HepG2 (cell line): ENCODE measurements around the gene NUB1. TPM values are rescaled to one million over a fixed set of nuclear protein-coding genes. Genes with fewer than 3 reads are reported as not detected.

Experiments
- ATAC-seq: fragments of 200-7000 bp; cut with Tn5 transposase; 3 replicates; pipeline ENCODE4 v1.9.1; 2020; ENCODE audit warnings: mild to moderate bottlenecking, moderate library complexity
- BruUV-seq: library from RNA; stranded (reverse); fragments of 400-500 nt; replicated peaks from 2 replicates; lab custom pipeline; 2021; lab: Mats Ljungman, UMichigan
- CTCF ChIA-PET: fragments of 300-600 bp; formaldehyde crosslinking; extraction: SDS; loops from one replicate; lab custom pipeline; 2021; ENCODE audit warnings: low total read pairs, inconsistent platforms, low intra/inter-chr PET ratio; lab: Yijun Ruan, JAX
- POLR2A ChIA-PET: fragments of 350-600 bp; sonication (Branson Sonifier 250); formaldehyde crosslinking; loops from one replicate; lab custom pipeline; 2020; ENCODE audit warnings: antibody characterized with exemption, inconsistent platforms; lab: Yijun Ruan, JAX
- DNase-seq: peaks from one replicate; pipeline ENCODE4 v3.0.0-alpha.2; 2015; ENCODE audit warnings: low spot score
- FAIRE-seq: peaks from 3 replicates; lab custom pipeline; 2011; peaks lifted over from hg19 to GRCh38; lab: Jason Lieb, UNC
- H2AFZ ChIP-seq: one replicate; pipeline ENCODE4 v1.6.1; 2011; ENCODE audit warnings: low read length, inconsistent platforms
- H3K27ac ChIP-seq: fragments of 300-600 bp; 3 replicates; pipeline ENCODE4 v1.8.0; 2011; ENCODE audit warnings: mixed run types, mild to moderate bottlenecking, mixed read lengths, low read length, inconsistent platforms; ENCODE audit not compliant: insufficient read depth; ENCODE audit errors: extremely low read length
- H3K27me3 ChIP-seq, 2 experiments: fragments of 200-600 bp in 1 of 2; 2 replicates in 1 of 2; 3 replicates in 1 of 2; pipeline versions ENCODE4 v1.6.0 to v1.8.0; 2011; ENCODE audit warnings: low read length in 2 of 2, mild to moderate bottlenecking in 2 of 2, moderate library complexity in 2 of 2, inconsistent platforms in 1 of 2; ENCODE audit not compliant: insufficient read depth in 2 of 2, control insufficient read depth in 1 of 2
- H3K36me3 ChIP-seq, 2 experiments: fragments of 200-600 bp in 1 of 2; replicated peaks in 1 of 2; 2 replicates in 1 of 2; 3 replicates in 1 of 2; pipeline versions ENCODE4 v1.5.1 to v1.8.0; 2011; ENCODE audit warnings: low read length in 2 of 2, inconsistent platforms in 1 of 2; ENCODE audit not compliant: insufficient read depth in 2 of 2, control insufficient read depth in 1 of 2
- H3K4me1 ChIP-seq: 2 replicates; pipeline ENCODE4 v1.5.1; 2012; ENCODE audit warnings: low read length, inconsistent platforms; ENCODE audit not compliant: insufficient read depth
- H3K4me2 ChIP-seq: 2 replicates; pipeline ENCODE4 v1.6.0; 2011; ENCODE audit warnings: low read depth, low read length, inconsistent platforms
- H3K4me3 ChIP-seq, 3 experiments: fragments of 200-600 bp in 1 of 3; sonication (generic), shearing (Covaris generic) in 1 of 3; replicated peaks in 1 of 3; 2 replicates each; pipeline ENCODE4 v1.5.1; 2011 to 2016; ENCODE audit warnings: low read length in 3 of 3, inconsistent platforms in 2 of 3, low read depth in 2 of 3, mild to moderate bottlenecking in 2 of 3, control low read depth in 1 of 3, mixed read lengths in 1 of 3; ENCODE audit not compliant: insufficient read depth in 1 of 3
- H3K79me2 ChIP-seq: one replicate; pipeline ENCODE4 v1.6.1; 2011; ENCODE audit warnings: low read length, inconsistent platforms; ENCODE audit not compliant: insufficient read depth
- H3K9ac ChIP-seq: 2 replicates; pipeline ENCODE4 v1.6.0; 2011; ENCODE audit warnings: mild to moderate bottlenecking, low read depth, low read length, inconsistent platforms; ENCODE audit not compliant: insufficient read depth
- H3K9me3 ChIP-seq: 2 replicates; pipeline ENCODE4 v1.5.1; 2012; ENCODE audit warnings: mild to moderate bottlenecking, low read length
- H4K20me1 ChIP-seq: 2 replicates; pipeline ENCODE4 v1.6.0; 2011; ENCODE audit warnings: inconsistent platforms, mild to moderate bottlenecking, low read length, moderate library complexity; ENCODE audit not compliant: insufficient read depth
- CEBPG ChIP-seq: IDR thresholded peaks from 2 replicates; pipeline ENCODE4 v1.6.1; 2016
- EP300 ChIP-seq, 3 experiments: sonication (generic) in 1 of 3; formaldehyde crosslinking in 1 of 3; IDR thresholded peaks; 2 replicates each; pipeline versions ENCODE4 v1.5.1 to v1.6.1; 2011 to 2020; ENCODE audit warnings: low read depth in 2 of 3, low read length in 2 of 3, borderline replicate concordance in 1 of 3, improper control_type of control experiment in 1 of 3, mild to moderate bottlenecking in 1 of 3, missing genetic modification reagents in 1 of 3, moderate library complexity in 1 of 3
- FOXA1 ChIP-seq, 2 experiments: fragments of 450-650 bp in 1 of 2; sonication (generic) in 1 of 2; formaldehyde crosslinking in 1 of 2; IDR thresholded peaks; 2 replicates each; pipeline versions ENCODE4 v1.4.0 to v1.6.1; 2016 to 2020; ENCODE audit warnings: missing genetic modification reagents in 1 of 2
- GATAD2A ChIP-seq: IDR thresholded peaks from 2 replicates; pipeline ENCODE4 v1.6.1; 2016
- HMG20A ChIP-seq: IDR thresholded peaks from 2 replicates; pipeline ENCODE4 v1.6.1; 2016; ENCODE audit warnings: borderline replicate concordance
- HMGA1 ChIP-seq: sonication (generic); formaldehyde crosslinking; conservative IDR thresholded peaks from 2 replicates; pipeline ENCODE4 v1.4.0; 2020; ENCODE audit warnings: missing genetic modification reagents
- KLF16 ChIP-seq, 2 experiments: sonication (generic) in 1 of 2; formaldehyde crosslinking in 1 of 2; IDR thresholded peaks; 2 replicates each; pipeline versions ENCODE4 v1.6.1 to v1.8.0; 2016 to 2023; ENCODE audit warnings: missing genetic modification reagents in 2 of 2, missing compliant biosample characterization in 1 of 2
- MIER2 ChIP-seq: IDR thresholded peaks from 2 replicates; pipeline ENCODE4 v1.6.1; 2016; ENCODE audit warnings: missing biosample characterization, missing genetic modification reagents
- MZF1 ChIP-seq: sonication (generic); formaldehyde crosslinking; IDR thresholded peaks from 2 replicates; pipeline ENCODE4 v1.8.1; 2023; ENCODE audit warnings: mild to moderate bottlenecking, missing genetic modification reagents, borderline replicate concordance
- NFKBIZ ChIP-seq: IDR thresholded peaks from 2 replicates; pipeline ENCODE4 v1.6.1; 2018; ENCODE audit warnings: missing genetic modification reagents, missing compliant biosample characterization
- SOX13 ChIP-seq, 3 experiments: fragments of 450-650 bp in 1 of 3; sonication (generic) in 1 of 3; formaldehyde crosslinking in 1 of 3; IDR thresholded peaks in 2 of 3; conservative IDR thresholded peaks in 1 of 3; 2 replicates each; pipeline versions ENCODE4 v1.5.0 to v1.6.1; 2016 to 2020; ENCODE audit warnings: antibody characterized with exemption in 1 of 3, mild to moderate bottlenecking in 1 of 3, missing compliant biosample characterization in 1 of 3, missing genetic modification reagents in 1 of 3, moderate library complexity in 1 of 3
- TBX2 ChIP-seq: sonication (generic); formaldehyde crosslinking; IDR thresholded peaks from 2 replicates; pipeline ENCODE4 v1.5.0; 2020; ENCODE audit warnings: missing genetic modification reagents, mild to moderate bottlenecking, borderline replicate concordance
- TEF ChIP-seq: sonication (generic); formaldehyde crosslinking; IDR thresholded peaks from 2 replicates; pipeline ENCODE4 v1.5.0; 2020; ENCODE audit warnings: missing genetic modification reagents
- ZNF10 ChIP-seq: sonication (generic); formaldehyde crosslinking; IDR thresholded peaks from 2 replicates; pipeline ENCODE4 v1.4.0; 2020; ENCODE audit warnings: mild to moderate bottlenecking, low read depth, missing genetic modification reagents, borderline replicate concordance
- ZNF350 ChIP-seq: sonication (generic); formaldehyde crosslinking; IDR thresholded peaks from 2 replicates; pipeline ENCODE4 v1.4.0; 2020; ENCODE audit warnings: mild to moderate bottlenecking, low read depth, missing genetic modification reagents, borderline replicate concordance
- ZNF431 ChIP-seq: sonication (generic); formaldehyde crosslinking; IDR thresholded peaks from 2 replicates; pipeline ENCODE4 v1.9.0; 2022; ENCODE audit warnings: missing genetic modification reagents, low read depth, mild to moderate bottlenecking, borderline replicate concordance
- ZNF614 ChIP-seq: IDR thresholded peaks from 2 replicates; pipeline ENCODE4 v1.6.1; 2018; ENCODE audit warnings: missing biosample characterization, missing genetic modification reagents, inconsistent platforms, borderline replicate concordance
- WGBS: methylation state at CpG from one replicate; pipeline ENCODE4 v1.1.6; 2017; ENCODE audit warnings: low lambda C conversion rate; 5-methylcytosine and 5-hydroxymethylcytosine counted together
- in situ Hi-C: cut with HindIII; loops from 2 replicates; pipeline ENCODE4 v1.10.0; 2017; ENCODE audit warnings: low pct_unique_long_range_greater_than_20kb; ENCODE audit not compliant: extremely low pct_ligation_motif_present
- intact Hi-C: fragments of 100-400 bp; cut with micrococcal nuclease; formaldehyde crosslinking; loops from one replicate; pipeline ENCODE4 v1.10.0; 2022; ENCODE audit not compliant: unreplicated experiment
- polyA plus RNA-seq, 8 experiments: library from polyadenylated mRNA; depleted of rRNA in 3 of 8; stranded (reverse) in 7 of 8; unstranded in 1 of 8; fragments of >200 nt; fragmentation: Illumina TruSeq in 4 of 8; extraction: Trizol in 4 of 8; gene quantifications; 2 replicates each; pipeline versions ENCODE4 v1.2.1 to v1.2.3, GENCODE V29; 2011 to 2016; ENCODE audit warnings: low read depth in 4 of 8, missing spikeins in 1 of 8, mixed read lengths in 1 of 8; ENCODE audit not compliant: insufficient read depth in 1 of 8
- total RNA-seq, 5 experiments: library from RNA; depleted of rRNA; stranded (reverse); fragments of >200 nt; fragmentation: Illumina TruSeq; extraction: Trizol; gene quantifications; 2 replicates each; pipeline ENCODE4 v1.2.3, GENCODE V29; 2016; ENCODE audit warnings: low read depth in 1 of 5
- TF ChIP-seq, protein P1 (sequence below): IDR thresholded peaks from 2 replicates; pipeline ENCODE4 v1.4.0; 2020; ENCODE audit warnings: mild to moderate bottlenecking, missing genetic modification reagents

Gene NUB1
- total and polyA plus RNA-seq, 2 of the 13 experiments (the other 11 are each of a cell fraction or from before 2014, with no cell fraction given): 27.1 to 37.0 TPM

GRCh38 chr7:151415375-151416105 lies 73.9 kb downstream of the NUB1 start:
- no peaks in the 10 kb centered on the region; the same call in 1 of the 2 replicates for H3K9me3 ChIP-seq
- BruUV-seq: no TSS peak
- H4K20me1 ChIP-seq: no peaks in the 10 kb centered on the region
- H3K27ac ChIP-seq: no peak overlapping the region
- H3K9ac ChIP-seq: no peak overlapping the region
- H3K4me2 ChIP-seq: no peak overlapping the region
- POLR2A ChIA-PET: interaction anchor here (0.6 kb wide), 1 partner anchor 101 kb away, joined by 4 read pairs; no protein-coding TSS in a partner anchor
- WGBS: 4% methylated on average over 3 of the region's 3 CpGs
- FAIRE-seq (no peak), ATAC-seq (0 out of 3 replicates have a peak, but pooled peaks have one; percentile 26), DNase-seq (peak; percentile 29)
- H3K27me3 ChIP-seq: peaks cover 2 to 32% of the 10 kb centered on the region in 2 experiments; a peak in 4 of 5 replicates
- peaks cover 32% of the 10 kb centered on the region for H3K4me1 ChIP-seq
- no peak overlapping the region for H3K4me3 ChIP-seq
- no peaks in the 10 kb centered on the region for H3K36me3 ChIP-seq
- no peaks in the 10 kb centered on the region for H3K79me2 ChIP-seq
- no peak overlapping the region for H2AFZ ChIP-seq
- intact Hi-C loops (no loop called here), in situ Hi-C loops (no loop called here)
- CTCF ChIA-PET: no interaction called here
- TF ChIP-seq, protein P1, sequence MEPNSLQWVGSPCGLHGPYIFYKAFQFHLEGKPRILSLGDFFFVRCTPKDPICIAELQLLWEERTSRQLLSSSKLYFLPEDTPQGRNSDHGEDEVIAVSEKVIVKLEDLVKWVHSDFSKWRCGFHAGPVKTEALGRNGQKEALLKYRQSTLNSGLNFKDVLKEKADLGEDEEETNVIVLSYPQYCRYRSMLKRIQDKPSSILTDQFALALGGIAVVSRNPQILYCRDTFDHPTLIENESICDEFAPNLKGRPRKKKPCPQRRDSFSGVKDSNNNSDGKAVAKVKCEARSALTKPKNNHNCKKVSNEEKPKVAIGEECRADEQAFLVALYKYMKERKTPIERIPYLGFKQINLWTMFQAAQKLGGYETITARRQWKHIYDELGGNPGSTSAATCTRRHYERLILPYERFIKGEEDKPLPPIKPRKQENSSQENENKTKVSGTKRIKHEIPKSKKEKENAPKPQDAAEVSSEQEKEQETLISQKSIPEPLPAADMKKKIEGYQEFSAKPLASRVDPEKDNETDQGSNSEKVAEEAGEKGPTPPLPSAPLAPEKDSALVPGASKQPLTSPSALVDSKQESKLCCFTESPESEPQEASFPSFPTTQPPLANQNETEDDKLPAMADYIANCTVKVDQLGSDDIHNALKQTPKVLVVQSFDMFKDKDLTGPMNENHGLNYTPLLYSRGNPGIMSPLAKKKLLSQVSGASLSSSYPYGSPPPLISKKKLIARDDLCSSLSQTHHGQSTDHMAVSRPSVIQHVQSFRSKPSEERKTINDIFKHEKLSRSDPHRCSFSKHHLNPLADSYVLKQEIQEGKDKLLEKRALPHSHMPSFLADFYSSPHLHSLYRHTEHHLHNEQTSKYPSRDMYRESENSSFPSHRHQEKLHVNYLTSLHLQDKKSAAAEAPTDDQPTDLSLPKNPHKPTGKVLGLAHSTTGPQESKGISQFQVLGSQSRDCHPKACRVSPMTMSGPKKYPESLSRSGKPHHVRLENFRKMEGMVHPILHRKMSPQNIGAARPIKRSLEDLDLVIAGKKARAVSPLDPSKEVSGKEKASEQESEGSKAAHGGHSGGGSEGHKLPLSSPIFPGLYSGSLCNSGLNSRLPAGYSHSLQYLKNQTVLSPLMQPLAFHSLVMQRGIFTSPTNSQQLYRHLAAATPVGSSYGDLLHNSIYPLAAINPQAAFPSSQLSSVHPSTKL (CRISPR knock-in tag): peak; percentile 54; the same call in 1 of the 2 replicates
- TF ChIP-seq FOXA1 (IDR thresholded peaks at IDR 0.05) (no peak), FOXA1 (CRISPR knock-in tag; IDR thresholded peaks at IDR 0.05) (peak; percentile 44), TEF (CRISPR knock-in tag) (0 out of 2 replicates have a peak, but pooled peaks have one; percentile 39), HMG20A (CRISPR knock-in tag) (0 out of 2 replicates have a peak, but pooled peaks have one; percentile 34), CEBPG (CRISPR knock-in tag) (peak; percentile 80), NFKBIZ (CRISPR knock-in tag) (no peak), ZNF614 (CRISPR knock-in tag) (no peak), ZNF350 (CRISPR knock-in tag) (no peak), ZNF10 (no peak), TBX2 (no peak), KLF16 (CRISPR knock-in tag; IDR thresholded peaks at IDR 0.05) (0 out of 4 replicates have a peak, but pooled peaks of 1 of the 2 experiments have one; percentile 31), SOX13 (IDR thresholded peaks at IDR 0.05) (no peak), SOX13 (CRISPR knock-in tag; conservative IDR thresholded peaks at IDR 0.05 in 1 of 2, IDR thresholded peaks at IDR 0.05 in 1 of 2) (peak in 1 of 2 experiments; percentile 10; a peak in 1 of 4 replicates), MZF1 (no peak), ZNF431 (CRISPR knock-in tag) (no peak), GATAD2A (CRISPR knock-in tag) (peak; percentile 65; the same call in 1 of the 2 replicates), HMGA1 (no peak), EP300 (IDR thresholded peaks at IDR 0.05; ENCODE audit: low read depth in 2 of 2, low read length in 2 of 2) (0 out of 4 replicates have a peak, but pooled peaks of 1 of the 2 experiments have one; percentile 11), EP300 (CRISPR knock-in tag; IDR thresholded peaks at IDR 0.05; ENCODE audit: borderline replicate concordance) (no peak), MIER2 (CRISPR knock-in tag) (no peak)
